Measurements from ENCODE around the gene MBOAT7.
A peak's percentile ranks its signal among the peaks of the same experiment; 100 is the strongest.

The MBOAT7 gene

DNA sequence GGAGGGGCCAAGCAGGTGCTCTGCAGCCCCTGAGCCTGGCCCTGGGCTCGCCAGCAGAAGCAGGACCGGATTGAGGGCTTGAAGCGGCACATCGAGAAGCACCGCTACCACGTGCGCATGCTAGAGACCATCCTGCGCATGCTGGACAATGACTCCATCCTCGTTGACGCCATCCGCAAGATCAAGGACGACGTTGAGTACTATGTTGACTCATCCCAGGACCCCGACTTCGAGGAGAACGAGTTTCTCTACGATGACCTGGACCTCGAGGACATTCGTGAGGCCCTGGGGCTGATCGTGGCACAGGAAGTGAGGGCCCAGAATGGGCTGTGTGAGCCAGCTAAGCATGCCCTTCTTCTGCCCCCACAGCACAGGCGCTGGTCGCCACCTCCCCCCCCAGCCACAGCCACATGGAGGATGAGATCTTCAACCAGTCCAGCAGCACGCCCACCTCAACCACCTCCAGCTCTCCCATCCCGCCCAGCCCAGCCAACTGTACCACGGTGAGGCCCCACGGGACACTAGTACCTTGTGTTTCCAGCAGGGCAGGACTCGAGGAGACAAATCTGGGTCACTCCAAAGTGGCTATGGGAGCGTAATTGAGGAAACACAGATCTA is 43.7 kb downstream of the MBOAT7 start:
- DNase-seq (ENCODE audit: low read depth, low spot score), result no peak

GRCh38 chr19:54142166-54142780 is 47.1 kb downstream of the MBOAT7 start:
- no peak for DNase-seq (ENCODE audit: low read depth, low spot score)

GRCh38 chr19:54141356-54141755 is 48.0 kb downstream of the MBOAT7 start:
- DNase-seq (ENCODE audit: low read depth, low spot score), result no peak

DNA sequence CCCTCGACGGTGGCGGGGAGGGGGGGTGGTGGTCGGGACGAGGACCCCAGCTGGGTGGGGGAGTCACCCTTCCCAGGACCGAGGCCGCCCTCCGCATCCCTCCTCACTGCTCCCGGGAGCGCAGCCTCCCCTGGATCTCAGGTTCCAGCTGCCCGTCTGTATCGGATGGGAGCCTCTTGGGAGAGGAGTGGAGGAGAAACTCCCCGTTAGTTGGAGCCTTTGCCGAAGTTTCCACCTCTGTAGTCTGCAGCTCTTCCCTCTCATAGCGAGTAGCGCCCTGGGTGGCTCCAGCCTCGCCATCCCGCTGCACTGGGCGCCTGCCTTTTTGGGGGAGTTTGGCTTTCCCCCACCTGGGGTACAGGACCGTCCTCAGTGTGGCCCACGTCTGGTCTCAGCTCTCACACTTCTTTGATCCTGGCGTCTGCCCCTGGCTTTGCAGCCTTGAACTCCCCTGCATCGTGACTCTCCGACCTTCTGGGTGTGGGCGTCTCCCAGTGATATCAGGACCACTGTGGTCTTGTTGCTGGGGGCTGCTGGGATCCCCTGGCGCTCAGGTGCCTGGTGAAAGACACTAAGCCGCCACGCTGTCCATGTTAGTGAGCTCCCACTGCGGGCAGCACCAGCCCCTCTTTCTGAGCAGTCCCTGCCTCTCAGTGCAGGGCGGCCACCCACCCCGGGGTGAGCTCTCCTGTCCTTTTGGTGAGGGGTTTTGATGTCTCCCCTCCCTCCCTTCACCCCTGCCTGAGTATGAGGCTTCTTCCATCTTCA is 50.7 kb downstream of the MBOAT7 start:
- DNase-seq (ENCODE audit: low read depth, low spot score), result no peak

DNA sequence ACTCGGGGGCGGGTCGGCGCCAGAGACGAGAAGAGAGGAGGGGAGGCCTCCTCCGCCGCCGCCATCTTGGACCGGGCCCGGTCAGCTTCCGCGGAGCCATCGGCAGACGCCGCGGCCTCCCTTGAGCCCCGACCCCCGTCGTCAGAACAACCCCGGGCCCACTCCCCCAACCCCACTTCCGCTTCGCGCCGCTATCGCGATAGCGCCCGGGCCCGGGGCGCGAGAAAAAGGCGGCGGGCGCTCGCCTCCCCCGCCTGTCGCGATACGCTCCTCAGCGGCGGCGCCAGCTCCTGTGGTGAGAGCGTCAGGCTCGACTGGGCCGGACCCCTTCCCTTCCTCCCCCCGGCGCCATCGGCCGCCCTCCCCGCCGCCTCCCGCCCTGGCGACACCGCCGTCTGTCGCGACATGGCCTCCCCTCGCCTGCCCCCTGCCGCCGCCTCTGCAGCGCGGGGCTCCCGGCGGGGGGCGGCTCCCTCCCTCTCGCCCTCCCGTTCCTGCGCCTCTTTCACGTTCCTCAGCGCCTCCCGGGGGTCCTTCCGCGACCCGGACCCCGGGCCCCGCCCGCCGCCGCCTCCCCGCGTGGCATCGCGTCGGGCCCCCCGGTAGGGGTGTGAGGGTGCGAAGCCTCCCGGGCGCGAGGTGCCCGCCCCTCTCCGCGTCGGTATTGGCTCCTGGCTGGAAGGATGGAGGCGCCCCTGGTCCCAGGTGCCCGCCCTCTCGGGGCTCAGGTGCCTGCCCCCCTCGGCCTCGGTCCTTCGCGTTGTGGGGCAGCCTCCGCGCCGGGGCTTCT is 51.5 kb downstream of the MBOAT7 start, which contains the start of gene CNOT3:
Gene CNOT3 (plus strand): TSS at position 64 of the 790 bp plus-strand sequence. CDS start 5,217 bp downstream, outside the sequence.
- no peak for DNase-seq (ENCODE audit: low read depth, low spot score)

- peak; percentile 98 for DNase-seq (ENCODE audit: low read depth, low spot score)
Observed at GRCh38 chr19:54136864-54137698, 52.3 kb downstream of the MBOAT7 start.

DNA sequence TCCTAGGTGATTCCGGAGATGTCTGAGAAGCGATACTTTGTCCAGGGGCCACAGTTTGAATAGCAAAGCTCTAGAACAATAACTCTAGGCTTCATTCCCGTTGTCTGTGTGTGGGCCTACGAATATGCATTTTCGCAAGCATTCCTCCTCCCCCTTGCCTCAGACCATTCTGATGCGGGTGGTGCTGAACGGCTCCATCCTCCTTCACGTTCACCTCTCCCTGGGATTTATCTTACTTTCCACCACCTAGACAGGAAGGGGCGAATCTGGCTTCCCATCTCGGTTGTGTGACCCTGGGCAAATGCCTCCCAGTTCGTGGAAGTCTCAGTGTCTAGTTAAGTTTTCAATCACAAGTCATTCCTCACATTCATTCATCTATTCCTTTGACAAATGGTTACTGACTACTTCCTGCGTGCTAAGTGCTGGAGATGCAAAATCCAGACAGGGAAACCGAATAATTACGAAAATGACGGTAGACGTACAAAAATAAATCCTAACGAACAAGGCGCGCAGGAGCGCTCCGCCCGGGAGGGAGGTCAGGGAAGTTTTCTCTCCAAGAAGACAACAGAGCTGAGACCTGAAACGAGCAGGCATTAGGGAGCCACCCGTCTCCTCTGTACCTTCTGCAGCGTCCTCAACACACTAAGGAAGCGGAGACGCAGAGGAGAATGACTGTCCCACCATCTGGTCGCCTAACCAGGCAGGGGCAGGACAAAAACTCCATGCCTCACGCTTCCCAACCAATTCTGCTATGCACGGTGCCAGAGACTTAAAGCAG is 53.1 kb downstream of the MBOAT7 start:
- no peak for DNase-seq (ENCODE audit: low read depth, low spot score)

- DNase-seq (ENCODE audit: low read depth, low spot score), result no peak
Observed at GRCh38 chr19:54133957-54134590, 55.3 kb downstream of the MBOAT7 start.

DNA sequence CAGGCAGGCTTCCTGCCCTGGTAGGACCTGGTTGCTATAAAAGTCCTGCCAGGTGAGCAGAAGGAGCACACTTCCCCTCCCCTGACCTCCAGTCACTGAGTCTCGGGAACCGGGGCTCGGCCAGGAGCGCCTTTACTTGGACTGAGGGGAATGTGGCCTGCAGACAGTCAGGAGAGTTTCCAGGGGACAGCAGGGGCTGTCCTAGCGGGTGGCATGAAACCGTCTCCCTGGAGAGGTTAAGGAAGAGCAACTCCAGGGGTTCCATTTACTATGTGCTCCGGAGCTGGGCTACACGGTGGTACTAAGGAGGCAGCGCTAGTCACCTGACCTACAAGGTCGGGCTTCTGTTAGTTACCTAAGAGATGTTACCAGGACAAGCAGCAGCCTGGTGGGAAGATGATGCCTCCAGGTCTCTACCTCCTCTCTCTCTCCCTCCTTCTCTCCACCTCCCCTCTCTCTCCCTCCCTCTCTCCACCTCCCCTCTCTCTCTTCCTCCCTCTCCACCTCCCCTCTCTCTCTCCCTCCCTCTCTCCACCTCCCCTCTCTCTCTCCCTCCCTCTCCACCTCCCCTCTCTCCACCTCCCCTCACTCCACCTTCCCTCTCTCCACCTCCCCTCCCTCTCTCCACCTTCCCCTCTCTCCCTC is 55.9 kb downstream of the MBOAT7 start:
- DNase-seq (ENCODE audit: low read depth, low spot score), result no peak

DNA sequence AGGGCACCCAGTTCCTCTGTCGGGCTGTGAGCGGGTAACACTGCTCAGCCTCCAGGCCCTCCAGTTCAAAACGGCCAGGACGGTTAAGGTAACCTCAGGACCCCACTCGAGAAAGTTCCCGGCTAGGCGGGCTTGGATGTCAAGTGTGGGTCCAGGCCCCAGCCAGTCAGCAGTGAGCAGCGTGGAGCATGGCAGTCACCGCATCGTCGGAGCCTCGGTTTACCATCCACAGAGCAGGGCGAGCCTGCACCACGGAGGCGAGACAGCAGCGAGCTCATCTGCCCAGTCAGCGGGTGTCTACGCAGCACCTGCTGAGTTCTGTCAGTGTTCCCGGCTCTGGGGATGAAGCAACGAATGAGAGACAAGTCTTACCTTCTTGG is 59.8 kb downstream of the MBOAT7 start:
- DNase-seq (ENCODE audit: low read depth, low spot score), result no peak

- no peak for DNase-seq (ENCODE audit: low read depth, low spot score)
Observed at GRCh38 chr19:54128796-54129616, 60.4 kb downstream of the MBOAT7 start.

DNA sequence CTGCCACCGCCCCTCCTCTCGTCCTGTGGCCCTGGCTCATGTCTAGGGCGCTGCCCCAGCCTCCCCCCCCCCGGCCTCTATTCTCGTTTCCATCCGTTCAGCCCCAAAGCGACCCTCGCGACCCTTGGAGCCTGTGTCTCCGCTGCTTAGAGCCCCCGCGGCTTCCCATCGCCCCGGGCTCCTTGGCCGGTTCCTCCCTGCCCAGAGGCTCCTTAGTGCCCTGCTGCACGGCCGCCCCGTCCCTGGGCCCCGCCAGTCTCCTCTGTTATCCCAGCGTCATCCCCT is 61.0 kb downstream of the MBOAT7 start:
- DNase-seq (ENCODE audit: low read depth, low spot score), result no peak

DNA sequence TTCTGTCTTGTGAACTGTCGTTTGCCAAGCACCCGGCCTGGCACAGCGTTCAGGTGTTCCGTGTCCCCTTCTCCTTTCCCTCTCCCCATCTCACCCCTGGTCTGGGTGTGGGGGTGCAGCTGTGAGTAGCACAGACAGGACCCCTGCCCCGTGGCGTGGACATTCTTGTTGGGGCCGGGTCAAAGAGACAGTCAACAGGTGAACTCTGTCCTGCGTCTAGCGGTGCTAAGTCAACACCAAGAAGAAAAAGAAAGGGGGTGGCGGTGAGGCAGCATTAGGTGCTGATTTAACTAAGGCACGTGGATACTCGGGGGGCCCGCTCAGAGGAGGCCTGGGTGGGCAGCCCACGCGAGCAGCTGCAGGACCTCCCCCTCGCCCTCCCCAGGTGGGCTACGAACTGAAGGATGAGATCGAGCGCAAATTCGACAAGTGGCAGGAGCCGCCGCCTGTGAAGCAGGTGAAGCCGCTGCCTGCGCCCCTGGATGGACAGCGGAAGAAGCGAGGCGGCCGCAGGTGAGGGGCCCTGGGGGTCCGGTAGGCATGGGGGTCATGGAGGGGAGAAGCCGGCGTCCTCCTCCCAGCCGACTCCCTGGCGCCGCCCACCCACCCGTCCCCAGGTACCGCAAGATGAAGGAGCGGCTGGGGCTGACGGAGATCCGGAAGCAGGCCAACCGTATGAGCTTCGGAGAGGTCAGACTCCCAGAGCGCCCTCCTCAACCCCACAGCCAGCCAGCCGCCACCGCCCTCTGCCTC is 61.5 kb downstream of the MBOAT7 start:
- no peak for DNase-seq (ENCODE audit: low read depth, low spot score)

DNA sequence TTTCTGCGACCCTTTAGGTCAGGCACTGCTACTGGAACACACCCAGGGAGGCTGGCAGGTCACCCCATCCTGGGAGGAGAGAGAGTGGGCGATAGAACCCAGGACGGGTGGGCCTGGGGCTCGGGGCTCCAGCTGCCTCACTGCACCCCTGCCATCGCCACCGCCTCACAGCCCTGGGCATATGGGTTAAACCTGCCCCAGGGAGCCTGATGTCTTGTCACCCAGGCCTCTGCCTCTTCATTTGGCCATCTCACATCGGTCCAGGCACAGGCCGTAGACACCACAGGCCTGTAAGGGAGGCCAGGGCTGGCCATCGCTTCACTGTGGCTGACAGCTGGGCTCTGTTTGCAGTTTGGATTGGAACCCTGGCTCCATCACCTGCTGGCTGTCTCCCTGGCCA is 63.7 kb downstream of the MBOAT7 start:
- DNase-seq (ENCODE audit: low read depth, low spot score), result no peak

DNA sequence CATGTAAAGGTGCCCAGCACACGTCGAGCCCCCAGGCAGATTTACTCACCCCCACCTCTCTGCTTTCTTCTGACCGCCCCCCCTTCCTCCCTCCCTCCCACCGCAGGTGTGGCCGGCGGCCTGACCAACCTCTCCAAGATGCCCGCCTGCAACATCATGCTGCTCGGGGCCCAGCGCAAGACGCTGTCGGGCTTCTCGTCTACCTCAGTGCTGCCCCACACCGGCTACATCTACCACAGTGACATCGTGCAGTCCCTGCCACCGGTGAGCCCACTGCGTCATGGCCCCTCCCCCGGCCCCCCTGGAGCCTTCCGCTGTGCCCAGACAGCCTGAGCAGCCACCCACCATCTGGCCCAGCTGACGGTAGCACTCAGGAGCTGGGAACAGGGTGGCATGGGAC is 65.0 kb downstream of the MBOAT7 start:
- no peak for DNase-seq (ENCODE audit: low read depth, low spot score)

DNA sequence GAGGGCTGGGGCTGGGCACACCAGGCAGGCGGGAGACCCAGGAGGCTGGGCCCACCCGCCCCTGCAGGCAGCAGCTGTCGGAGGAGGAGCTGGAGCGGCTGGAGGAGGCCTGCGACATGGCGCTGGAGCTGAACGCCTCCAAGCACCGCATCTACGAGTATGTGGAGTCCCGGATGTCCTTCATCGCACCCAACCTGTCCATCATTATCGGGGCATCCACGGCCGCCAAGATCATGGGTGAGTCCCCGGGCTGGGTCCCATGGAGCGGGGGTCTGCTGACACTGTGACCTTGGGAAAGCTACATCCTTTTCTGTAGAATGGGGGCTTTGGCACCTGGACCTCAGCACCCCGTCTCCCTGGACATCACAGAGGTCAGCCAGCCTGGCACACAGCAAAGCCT is 65.7 kb downstream of the MBOAT7 start:
- DNase-seq (ENCODE audit: low read depth, low spot score), result no peak

Data from activated naive CD8-positive, alpha-beta T cell treated with anti-CD3 and anti-CD28 coated beads, Interleukin-2, amount 50 U/mL, for 16 hours (primary cell).